GM18526 (cell line): ENCODE results near the gene SLC4A8.

Experiments
- POLR2A ChIP-seq: IDR thresholded peaks from 3 replicates; pipeline ENCODE4 v1.6.1; 2011; ENCODE audit not compliant: insufficient read length; ENCODE audit errors: extremely low read depth

The SLC4A8 gene

DNA sequence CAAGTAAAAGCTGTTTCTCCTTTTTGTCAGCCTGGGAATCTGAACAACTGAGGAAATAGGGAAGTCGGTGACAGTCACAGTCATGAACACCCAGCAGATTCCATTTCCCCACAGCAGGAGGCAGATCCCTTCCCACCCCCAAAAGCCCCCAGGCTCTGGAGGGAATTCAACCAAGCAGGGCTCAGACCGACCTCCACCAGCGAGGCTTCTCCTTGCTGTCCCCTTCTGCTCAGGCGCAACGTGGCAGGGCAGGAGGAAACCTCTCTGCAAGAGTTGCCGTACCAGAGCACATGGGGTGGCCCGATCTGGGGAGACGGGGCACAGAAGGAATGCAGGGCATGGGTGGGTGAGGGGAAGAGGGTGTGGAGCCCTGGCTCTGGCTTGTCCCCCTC is 33.7 kb upstream of the SLC4A8 start:
- no peak for TF ChIP-seq POLR2A

DNA sequence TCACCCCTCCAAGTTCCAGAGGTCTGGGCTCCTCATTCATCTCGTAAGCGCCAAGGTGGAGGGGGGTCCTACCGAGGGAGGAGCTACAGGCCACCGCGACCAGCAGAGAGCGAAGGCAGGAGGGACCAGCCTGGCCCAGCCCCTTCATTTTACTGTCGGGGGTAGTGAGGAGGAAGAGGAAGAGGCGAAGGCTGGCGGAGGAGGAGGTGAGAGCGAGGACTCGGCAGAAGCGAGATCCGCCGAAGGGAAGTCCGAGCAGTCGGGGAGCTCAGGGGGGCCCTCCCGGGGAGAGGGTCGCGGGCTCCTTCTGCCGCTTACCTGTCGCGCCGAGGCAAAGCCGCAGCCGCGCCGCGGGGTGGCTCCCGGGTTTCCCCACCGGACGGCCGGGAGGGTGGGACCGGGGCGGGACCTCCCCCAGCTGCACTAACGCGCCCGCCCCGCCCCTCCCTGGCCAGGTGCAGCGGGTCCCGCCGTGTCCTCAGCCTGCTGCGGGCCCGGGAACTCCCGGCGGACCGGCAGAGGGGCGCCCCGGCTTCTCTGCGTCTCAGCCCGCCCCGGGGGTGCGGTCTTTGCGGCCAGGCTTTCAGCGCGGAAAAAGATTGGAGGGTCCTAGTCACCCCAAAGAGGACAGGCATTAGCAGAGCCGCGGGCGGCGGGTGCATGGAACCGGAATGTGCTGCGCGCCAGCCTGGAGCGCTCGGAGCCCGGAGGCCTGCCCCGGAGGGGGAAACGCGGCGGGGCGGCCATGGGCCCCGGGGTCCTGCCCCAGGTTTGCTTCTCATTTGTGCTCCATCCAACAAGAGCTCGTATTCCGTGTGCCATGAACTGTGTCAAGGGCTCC is 33.1 kb upstream of the SLC4A8 start, which contains the start of gene GALNT6:
TSS of gene GALNT6 (minus strand) at position 124 of the 841 bp plus-strand sequence. CDS start 11,625 bp downstream, outside the sequence.
- TF ChIP-seq POLR2A, result peak; percentile 53

- peak; percentile 22 for TF ChIP-seq POLR2A
Measured at GRCh38 chr12:51392556-51393237, 31.9 kb upstream of the SLC4A8 start.

- TF ChIP-seq POLR2A, result no peak
Measured at GRCh38 chr12:51393676-51394545, 30.7 kb upstream of the SLC4A8 start.

DNA sequence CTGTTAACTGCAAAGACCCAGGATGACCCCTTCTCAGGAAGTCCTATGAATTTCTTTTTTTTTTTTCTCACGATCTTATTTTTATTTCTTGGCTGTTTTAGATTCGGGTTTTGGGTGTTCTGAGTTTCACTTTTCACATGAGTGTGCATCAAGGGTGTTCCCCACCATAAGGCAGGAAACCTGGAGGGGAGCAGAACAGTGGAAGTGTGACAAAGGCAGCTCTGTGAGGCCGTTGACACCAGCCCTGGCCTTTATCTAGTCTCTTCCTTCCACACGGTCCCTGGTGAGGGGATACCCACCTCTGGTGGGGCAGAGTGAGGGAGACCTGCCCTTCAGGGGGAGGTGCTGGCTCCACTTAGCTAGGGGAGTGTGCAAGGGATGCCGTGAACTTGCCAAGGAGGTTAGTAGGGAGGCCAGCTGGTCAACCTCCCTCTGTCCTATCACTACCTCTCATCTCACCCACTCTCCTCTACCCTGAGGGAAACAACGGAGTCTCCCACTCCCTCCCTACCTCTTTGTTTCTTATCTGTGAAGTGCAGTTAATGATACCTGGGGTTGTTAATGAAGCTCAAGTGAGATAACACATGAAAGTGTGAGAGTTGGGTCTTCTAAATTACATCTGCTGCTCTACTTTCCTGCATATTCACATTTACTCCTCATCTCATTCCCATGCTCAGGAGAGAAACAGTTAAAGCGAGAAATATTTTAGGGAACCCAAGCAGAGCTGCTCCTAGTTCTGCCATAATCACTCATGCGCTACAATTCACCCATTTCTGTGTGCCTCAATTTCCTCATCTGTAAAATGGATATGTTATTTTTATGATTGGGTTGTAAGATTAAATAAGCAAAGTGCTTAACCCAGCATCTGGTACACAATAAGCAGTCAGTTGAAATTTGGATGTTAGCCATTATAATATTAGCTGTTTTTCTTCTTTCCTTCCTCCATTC is 29.1 kb upstream of the SLC4A8 start:
- no peak for TF ChIP-seq POLR2A

GRCh38 chr12:51397670-51398069 is 27.0 kb upstream of the SLC4A8 start:
- TF ChIP-seq POLR2A, result no peak

GRCh38 chr12:51399891-51400290 is 24.7 kb upstream of the SLC4A8 start:
- no peak for TF ChIP-seq POLR2A

- TF ChIP-seq POLR2A, result no peak
Measured at GRCh38 chr12:51401020-51401419, 23.6 kb upstream of the SLC4A8 start.

- TF ChIP-seq POLR2A, result no peak
Measured at GRCh38 chr12:51401486-51401885, 23.1 kb upstream of the SLC4A8 start.

DNA sequence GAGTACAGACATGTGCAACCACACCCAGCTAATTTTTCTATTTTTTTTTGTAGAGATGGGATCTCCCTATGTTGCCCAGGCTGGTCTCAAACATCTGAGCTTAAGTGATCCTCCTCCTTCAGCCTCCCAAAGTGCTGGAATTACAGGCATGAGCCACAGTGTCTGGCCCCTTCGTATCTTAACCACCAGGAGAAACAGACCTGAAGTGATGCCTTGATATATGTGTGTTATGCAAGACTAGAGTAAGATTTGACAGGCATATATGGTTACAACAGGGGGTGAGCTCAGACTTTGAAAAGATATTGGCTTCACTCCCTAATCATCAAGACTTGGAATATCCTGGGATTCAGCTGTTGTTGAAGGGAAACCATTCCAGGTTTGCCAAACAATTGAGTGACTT is 22.7 kb upstream of the SLC4A8 start:
- no peak for TF ChIP-seq POLR2A

- TF ChIP-seq POLR2A, result no peak
Measured at GRCh38 chr12:51403159-51403558, 21.5 kb upstream of the SLC4A8 start.

GRCh38 chr12:51403681-51404136 is 20.9 kb upstream of the SLC4A8 start:
- no peak for TF ChIP-seq POLR2A

DNA sequence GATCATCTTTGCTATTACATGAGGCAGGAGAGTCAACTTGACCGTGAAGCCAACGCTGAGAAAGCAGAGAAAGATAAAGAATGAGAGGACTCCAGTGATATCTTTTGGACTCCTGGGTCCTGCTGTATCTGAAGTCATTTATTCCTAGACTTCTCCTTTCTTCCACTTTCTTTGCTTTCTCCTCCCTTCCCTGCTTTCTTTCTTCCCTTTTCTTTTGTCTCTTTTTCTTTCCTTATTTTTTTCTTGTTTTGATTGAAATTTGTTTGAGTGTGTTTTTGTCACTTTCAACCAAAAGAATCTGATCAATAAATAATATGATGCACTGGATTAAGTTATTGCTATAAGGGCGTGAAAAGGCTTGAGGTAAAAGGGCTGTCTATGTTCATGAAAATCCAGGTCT is 20.0 kb upstream of the SLC4A8 start:
- TF ChIP-seq POLR2A, result no peak

- no peak for TF ChIP-seq POLR2A
Measured at GRCh38 chr12:51405801-51406207, 18.8 kb upstream of the SLC4A8 start.
